GM10266 (cell line): ENCODE results near the gene CELA2A.
A peak's percentile ranks its signal among the peaks of the same experiment; 100 is the strongest.

Experiments
- DNase-seq: peaks from one replicate; pipeline ENCODE4 v3.0.0; 2012; ENCODE audit errors: extremely low spot score
- CTCF ChIP-seq: IDR thresholded peaks from 2 replicates; pipeline ENCODE4 v1.5.1; 2012; ENCODE audit warnings: mild to moderate bottlenecking, low read depth; ENCODE audit not compliant: control insufficient read depth, insufficient read depth; ENCODE audit errors: missing control alignments

The CELA2A gene

GRCh38 chr1:15411593-15412137 lies 44.9 kb upstream of the CELA2A start:
- no peak for TF ChIP-seq CTCF
- peak; percentile 78 for DNase-seq

GRCh38 chr1:15412175-15412800 lies 44.2 kb upstream of the CELA2A start:
- peak; percentile 49 for DNase-seq
- no peak for TF ChIP-seq CTCF

- DNase-seq = no peak
- TF ChIP-seq CTCF = no peak
These were observed 43.7 kb upstream of the CELA2A start for GRCh38 chr1:15412843-15413242.

GRCh38 chr1:15413563-15414444 lies 42.7 kb upstream of the CELA2A start:
- TF ChIP-seq CTCF = no peak
- no peak for DNase-seq

GRCh38 chr1:15414445-15414983 lies 42.0 kb upstream of the CELA2A start:
- DNase-seq = no peak
- TF ChIP-seq CTCF = no peak

GRCh38 chr1:15417059-15417934 lies 39.2 kb upstream of the CELA2A start:
- no peak for DNase-seq
- TF ChIP-seq CTCF = no peak
